ENCODE results near the gene PGAP1.

Gene PGAP1

GRCh38 chr2:196830701-196831100 is 95.8 kb downstream of the PGAP1 start:
- DNase-seq (ENCODE audit: insufficient read length): no peak
- no peak for FAIRE-seq
- no peak for TF ChIP-seq POLR2A (IDR thresholded peaks at IDR 0.05; ENCODE audit: low read depth, low read length)
- no peak for TF ChIP-seq POLR2AphosphoS5 (IDR thresholded peaks at IDR 0.05; ENCODE audit: low read depth, low read length)
- no peak for TF ChIP-seq TAF1 (IDR thresholded peaks at IDR 0.05; ENCODE audit: borderline replicate concordance, low read depth, low read length)

- FAIRE-seq: no peak
- DNase-seq (ENCODE audit: insufficient read length): no peak
- no peak for TF ChIP-seq TAF1 (IDR thresholded peaks at IDR 0.05; ENCODE audit: borderline replicate concordance, low read depth, low read length)
- TF ChIP-seq POLR2A (IDR thresholded peaks at IDR 0.05; ENCODE audit: low read depth, low read length): no peak
- TF ChIP-seq POLR2AphosphoS5 (IDR thresholded peaks at IDR 0.05; ENCODE audit: low read depth, low read length): no peak
These were observed 99.2 kb downstream of the PGAP1 start for GRCh38 chr2:196827356-196827755.

- DNase-seq (ENCODE audit: insufficient read length) (no peak), FAIRE-seq (no peak)
- TF ChIP-seq TAF1 (IDR thresholded peaks at IDR 0.05; ENCODE audit: borderline replicate concordance, low read depth, low read length) (no peak), POLR2A (IDR thresholded peaks at IDR 0.05; ENCODE audit: low read depth, low read length) (no peak), POLR2AphosphoS5 (IDR thresholded peaks at IDR 0.05; ENCODE audit: low read depth, low read length) (no peak)
These were observed 102.6 kb downstream of the PGAP1 start for GRCh38 chr2:196823750-196824522.

DNA sequence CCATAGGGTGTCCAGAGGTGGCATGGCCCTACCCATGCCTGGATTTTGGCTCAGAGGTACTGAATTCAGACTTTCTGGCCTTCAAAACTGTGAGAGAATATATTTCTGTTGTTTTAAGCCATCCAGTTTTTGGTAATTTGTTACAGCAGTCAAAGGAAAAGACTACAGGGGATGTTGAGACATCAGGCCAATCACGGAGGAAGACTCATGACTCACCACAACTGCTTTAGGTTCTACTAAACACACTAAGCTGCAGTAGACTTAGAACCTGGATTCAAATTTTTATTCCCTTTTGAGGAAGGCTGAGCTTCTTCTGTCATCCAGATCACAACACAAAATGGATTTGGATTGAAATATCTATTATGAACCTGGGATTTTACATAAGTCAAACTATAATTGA is 105.3 kb downstream of the PGAP1 start:
- DNase-seq (ENCODE audit: insufficient read length) (no peak), FAIRE-seq (no peak)
- TF ChIP-seq TAF1 (IDR thresholded peaks at IDR 0.05; ENCODE audit: borderline replicate concordance, low read depth, low read length) (no peak), POLR2AphosphoS5 (IDR thresholded peaks at IDR 0.05; ENCODE audit: low read depth, low read length) (no peak), POLR2A (IDR thresholded peaks at IDR 0.05; ENCODE audit: low read depth, low read length) (no peak)

- TF ChIP-seq POLR2AphosphoS5 (IDR thresholded peaks at IDR 0.05; ENCODE audit: low read depth, low read length) (no peak), POLR2A (IDR thresholded peaks at IDR 0.05; ENCODE audit: low read depth, low read length) (no peak), TAF1 (IDR thresholded peaks at IDR 0.05; ENCODE audit: borderline replicate concordance, low read depth, low read length) (no peak)
- DNase-seq (ENCODE audit: insufficient read length) (no peak), FAIRE-seq (no peak)
These were observed 117.2 kb downstream of the PGAP1 start, which contains the start of gene C2orf66 for GRCh38 chr2:196809260-196809659. C2orf66 (minus strand) TSS chr2:196809355; CDS start chr2:196809336, 19 bp downstream.

GRCh38 chr2:196808083-196808665 is 118.3 kb downstream of the PGAP1 start:
- TF ChIP-seq TAF1 (IDR thresholded peaks at IDR 0.05; ENCODE audit: borderline replicate concordance, low read depth, low read length) (no peak), POLR2AphosphoS5 (IDR thresholded peaks at IDR 0.05; ENCODE audit: low read depth, low read length) (no peak), POLR2A (IDR thresholded peaks at IDR 0.05; ENCODE audit: low read depth, low read length) (no peak)
- FAIRE-seq: no peak
- DNase-seq (ENCODE audit: insufficient read length): no peak

- TF ChIP-seq POLR2A (IDR thresholded peaks at IDR 0.05; ENCODE audit: low read depth, low read length) (no peak), TAF1 (IDR thresholded peaks at IDR 0.05; ENCODE audit: borderline replicate concordance, low read depth, low read length) (no peak), POLR2AphosphoS5 (IDR thresholded peaks at IDR 0.05; ENCODE audit: low read depth, low read length) (no peak)
- FAIRE-seq: no peak
- DNase-seq (ENCODE audit: insufficient read length): no peak
These were observed 122.1 kb downstream of the PGAP1 start for GRCh38 chr2:196804381-196804780.

DNA sequence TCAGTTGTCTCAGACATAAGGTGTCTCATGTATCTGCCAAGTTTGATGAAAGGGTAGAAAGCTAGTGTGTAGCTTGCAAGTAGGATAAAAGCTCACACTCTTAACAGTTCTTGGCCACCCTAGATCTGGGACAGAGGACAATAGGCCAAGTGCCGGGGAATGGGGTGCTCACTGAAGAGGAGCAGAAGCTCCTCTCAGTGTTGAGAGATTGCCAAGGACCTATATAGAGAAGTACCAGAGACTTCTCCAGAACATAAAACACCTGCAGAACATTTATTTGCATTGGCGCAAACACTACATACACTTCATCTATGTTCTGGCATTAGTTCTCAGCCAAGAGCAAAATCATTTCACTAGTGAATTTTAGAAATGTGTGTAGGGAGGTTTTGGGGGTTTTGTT is 124.1 kb downstream of the PGAP1 start:
- no peak for FAIRE-seq
- no peak for DNase-seq (ENCODE audit: insufficient read length)
- TF ChIP-seq TAF1 (IDR thresholded peaks at IDR 0.05; ENCODE audit: borderline replicate concordance, low read depth, low read length): no peak
- no peak for TF ChIP-seq POLR2AphosphoS5 (IDR thresholded peaks at IDR 0.05; ENCODE audit: low read depth, low read length)
- TF ChIP-seq POLR2A (IDR thresholded peaks at IDR 0.05; ENCODE audit: low read depth, low read length): no peak

DNA sequence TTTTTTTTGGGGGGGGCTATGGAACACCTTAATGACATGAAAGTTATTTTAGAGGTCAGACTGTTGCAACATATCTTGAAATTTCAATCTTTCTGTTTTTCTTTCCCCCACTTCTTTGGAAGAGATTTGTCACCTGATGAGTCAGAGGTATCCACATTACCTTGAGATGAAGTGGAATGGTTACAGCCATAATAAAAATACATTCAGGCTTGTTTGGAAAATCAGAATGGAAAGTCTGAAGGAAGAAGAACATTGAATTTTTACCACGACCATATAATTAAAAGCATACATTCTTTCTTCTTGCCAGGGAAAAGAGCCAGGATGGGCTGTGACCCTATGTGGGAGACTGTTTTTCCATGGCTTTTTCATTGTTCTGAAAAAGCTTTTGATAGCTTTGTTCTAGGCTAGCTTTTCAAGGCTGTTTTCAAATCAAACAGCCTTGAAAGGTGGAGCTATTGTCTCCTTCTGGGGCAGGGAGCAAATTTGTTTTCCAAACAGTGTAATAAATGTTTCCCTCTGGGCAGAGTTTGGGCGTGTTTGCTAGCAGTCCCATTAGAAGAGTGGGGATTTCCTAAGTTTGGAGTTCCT is 124.7 kb downstream of the PGAP1 start:
- DNase-seq (ENCODE audit: insufficient read length) (no peak), FAIRE-seq (no peak)
- TF ChIP-seq POLR2A (IDR thresholded peaks at IDR 0.05; ENCODE audit: low read depth, low read length): no peak
- TF ChIP-seq TAF1 (IDR thresholded peaks at IDR 0.05; ENCODE audit: borderline replicate concordance, low read depth, low read length): no peak
- no peak for TF ChIP-seq POLR2AphosphoS5 (IDR thresholded peaks at IDR 0.05; ENCODE audit: low read depth, low read length)

GRCh38 chr2:196798980-196799379 is 127.5 kb downstream of the PGAP1 start:
- FAIRE-seq: peak; percentile 40
- DNase-seq (ENCODE audit: insufficient read length): no peak
- TF ChIP-seq POLR2AphosphoS5 (IDR thresholded peaks at IDR 0.05; ENCODE audit: low read depth, low read length) (no peak), POLR2A (IDR thresholded peaks at IDR 0.05; ENCODE audit: low read depth, low read length) (no peak), TAF1 (IDR thresholded peaks at IDR 0.05; ENCODE audit: borderline replicate concordance, low read depth, low read length) (no peak)

- TF ChIP-seq POLR2A (IDR thresholded peaks at IDR 0.05; ENCODE audit: low read depth, low read length) (no peak), POLR2AphosphoS5 (IDR thresholded peaks at IDR 0.05; ENCODE audit: low read depth, low read length) (no peak), TAF1 (IDR thresholded peaks at IDR 0.05; ENCODE audit: borderline replicate concordance, low read depth, low read length) (no peak)
- FAIRE-seq (no peak), DNase-seq (ENCODE audit: insufficient read length) (no peak)
These were observed 133.6 kb downstream of the PGAP1 start for GRCh38 chr2:196792865-196793264.
